Thoracic aorta (tissue), 2 donors: Measurements from ENCODE around the gene CYP4F2. TPM values are rescaled to one million over a fixed set of nuclear protein-coding genes. Genes with fewer than 3 reads are reported as not detected.

Experiments used
- ATAC-seq: fragments of 150-250 bp; one replicate; pipeline ENCODE4 v1.8.0; 2017; ENCODE audit warnings: low read depth; ENCODE audit not compliant: insufficient number of reproducible peaks, low FRiP score
- DNase-seq: peaks from one replicate; pipeline ENCODE4 v3.0.0-alpha.2; 2020; ENCODE audit warnings: low spot score
- H3K27ac ChIP-seq, 2 donors: fragments of 200-600 bp; sonication (generic); 1 replicate in 1 of 2; 2 replicates in 1 of 2; pipeline ENCODE4 v1.5.1; 2016; ENCODE audit warnings: mild to moderate bottlenecking in 2 of 2, moderate library complexity in 2 of 2
- H3K27me3 ChIP-seq: fragments of 200-600 bp; sonication (generic); replicated peaks from 2 replicates; pipeline ENCODE4 v1.6.0; 2016; ENCODE audit warnings: mild to moderate bottlenecking; ENCODE audit not compliant: insufficient read depth
- H3K36me3 ChIP-seq: fragments of 200-600 bp; sonication (generic); one replicate; pipeline ENCODE4 v1.5.1; 2016
- H3K4me1 ChIP-seq, 2 donors: fragments of 200-600 bp; sonication (generic); 1 replicate in 1 of 2; 2 replicates in 1 of 2; pipeline versions ENCODE4 v1.5.1 to v1.6.0; 2016; ENCODE audit warnings: low read depth in 2 of 2, mild to moderate bottlenecking in 1 of 2; ENCODE audit not compliant: control insufficient read depth in 1 of 2
- H3K4me3 ChIP-seq: fragments of 200-600 bp; sonication (generic); 2 replicates; pipeline ENCODE4 v1.5.1; 2016; ENCODE audit warnings: mild to moderate bottlenecking
- H3K9me3 ChIP-seq: fragments of 200-600 bp; sonication (generic); 2 replicates; pipeline ENCODE4 v1.5.1; 2016
- total RNA-seq, 2 donors: library from RNA; depleted of rRNA; stranded (reverse); fragments of >200 nt; gene quantifications; one replicate each; pipeline versions ENCODE4 v1.1.0 to v1.2.3, GENCODE V29; 2016
- TF ChIP-seq, protein P1 (sequence below): fragments of 200-600 bp; sonication (generic); IDR thresholded peaks from one replicate; pipeline ENCODE4 v1.5.1; 2019; ENCODE audit warnings: antibody characterized with exemption

Gene CYP4F2, protein sequence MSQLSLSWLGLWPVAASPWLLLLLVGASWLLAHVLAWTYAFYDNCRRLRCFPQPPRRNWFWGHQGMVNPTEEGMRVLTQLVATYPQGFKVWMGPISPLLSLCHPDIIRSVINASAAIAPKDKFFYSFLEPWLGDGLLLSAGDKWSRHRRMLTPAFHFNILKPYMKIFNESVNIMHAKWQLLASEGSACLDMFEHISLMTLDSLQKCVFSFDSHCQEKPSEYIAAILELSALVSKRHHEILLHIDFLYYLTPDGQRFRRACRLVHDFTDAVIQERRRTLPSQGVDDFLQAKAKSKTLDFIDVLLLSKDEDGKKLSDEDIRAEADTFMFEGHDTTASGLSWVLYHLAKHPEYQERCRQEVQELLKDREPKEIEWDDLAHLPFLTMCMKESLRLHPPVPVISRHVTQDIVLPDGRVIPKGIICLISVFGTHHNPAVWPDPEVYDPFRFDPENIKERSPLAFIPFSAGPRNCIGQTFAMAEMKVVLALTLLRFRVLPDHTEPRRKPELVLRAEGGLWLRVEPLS
- total RNA-seq, result not detected

DNA sequence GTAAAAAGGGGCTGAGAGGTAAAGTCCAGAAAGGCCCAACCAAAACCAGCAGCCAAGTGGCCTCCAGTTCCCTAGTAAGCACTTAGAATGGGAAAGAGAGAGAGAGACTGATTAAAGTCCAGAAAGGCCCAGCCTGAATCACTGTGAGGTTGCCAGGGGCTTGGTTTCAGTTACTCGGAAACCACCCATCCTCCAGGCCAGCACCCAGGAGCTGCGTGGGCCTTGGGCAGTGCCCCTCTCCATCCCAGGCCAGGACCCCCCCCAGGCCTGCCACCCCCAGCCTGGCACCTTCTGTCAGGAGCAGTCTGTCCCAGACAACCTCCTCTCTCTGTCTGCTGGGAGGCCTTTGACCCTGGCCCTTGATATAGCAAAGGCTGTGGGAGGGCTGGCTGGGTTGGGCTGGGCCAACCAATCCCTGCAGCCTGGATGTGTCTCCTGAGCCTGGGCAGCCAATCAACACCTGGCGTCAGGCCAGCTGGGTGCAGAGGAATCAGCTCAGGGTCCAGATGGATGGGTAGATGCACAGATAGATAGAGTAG is at the start of gene CYP4F2:
Gene CYP4F2 (minus strand): TSS at position 337 of the 539 bp plus-strand sequence. CDS start 463 bp downstream, outside the sequence.
- TF ChIP-seq, protein P1, sequence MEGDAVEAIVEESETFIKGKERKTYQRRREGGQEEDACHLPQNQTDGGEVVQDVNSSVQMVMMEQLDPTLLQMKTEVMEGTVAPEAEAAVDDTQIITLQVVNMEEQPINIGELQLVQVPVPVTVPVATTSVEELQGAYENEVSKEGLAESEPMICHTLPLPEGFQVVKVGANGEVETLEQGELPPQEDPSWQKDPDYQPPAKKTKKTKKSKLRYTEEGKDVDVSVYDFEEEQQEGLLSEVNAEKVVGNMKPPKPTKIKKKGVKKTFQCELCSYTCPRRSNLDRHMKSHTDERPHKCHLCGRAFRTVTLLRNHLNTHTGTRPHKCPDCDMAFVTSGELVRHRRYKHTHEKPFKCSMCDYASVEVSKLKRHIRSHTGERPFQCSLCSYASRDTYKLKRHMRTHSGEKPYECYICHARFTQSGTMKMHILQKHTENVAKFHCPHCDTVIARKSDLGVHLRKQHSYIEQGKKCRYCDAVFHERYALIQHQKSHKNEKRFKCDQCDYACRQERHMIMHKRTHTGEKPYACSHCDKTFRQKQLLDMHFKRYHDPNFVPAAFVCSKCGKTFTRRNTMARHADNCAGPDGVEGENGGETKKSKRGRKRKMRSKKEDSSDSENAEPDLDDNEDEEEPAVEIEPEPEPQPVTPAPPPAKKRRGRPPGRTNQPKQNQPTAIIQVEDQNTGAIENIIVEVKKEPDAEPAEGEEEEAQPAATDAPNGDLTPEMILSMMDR, result no peak
- no peak within 1 kb of the TSS for H3K27ac ChIP-seq
- H3K9me3 ChIP-seq, result no peaks in the 10 kb centered on the region
- ATAC-seq, result no peak
- DNase-seq, result no peak
- H3K36me3 ChIP-seq, result no peaks in the 10 kb centered on the region
- H3K27me3 ChIP-seq, result no peaks in the 10 kb centered on the region
- H3K4me1 ChIP-seq, result no peaks in the 10 kb centered on the region
- H3K4me3 ChIP-seq, result no peak within 1 kb of the TSS

DNA sequence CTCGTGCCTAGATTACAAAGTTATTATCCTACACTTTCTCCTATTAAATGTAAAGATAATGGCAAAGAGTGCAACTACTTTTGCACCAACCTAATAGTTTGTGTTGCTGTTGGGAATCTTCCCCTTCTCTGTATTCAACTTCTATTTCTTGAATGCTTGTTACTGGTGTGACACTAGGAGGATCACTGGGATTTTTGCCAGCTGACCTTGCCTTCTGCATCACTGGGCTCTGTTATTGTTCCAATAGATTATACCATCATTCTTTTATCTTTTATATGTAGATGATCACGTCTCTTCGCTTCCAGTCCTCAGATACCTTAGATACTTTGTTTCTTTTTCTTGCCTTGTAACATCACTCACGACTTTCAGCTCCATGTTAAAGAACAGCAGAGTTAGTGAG is 47.4 kb upstream of the CYP4F2 start:
- H3K4me1 ChIP-seq, result no peaks in the 10 kb centered on the region
- H3K27ac ChIP-seq, result no peak overlapping the region
- no peak for ATAC-seq
- no peak overlapping the region for H3K4me3 ChIP-seq
- H3K27me3 ChIP-seq, result peaks cover 6% of the 10 kb centered on the region
- H3K36me3 ChIP-seq, result no peaks in the 10 kb centered on the region
- no peak for DNase-seq
- H3K9me3 ChIP-seq, result peaks cover 15% of the 10 kb centered on the region
- TF ChIP-seq, protein P1, result no peak

DNA sequence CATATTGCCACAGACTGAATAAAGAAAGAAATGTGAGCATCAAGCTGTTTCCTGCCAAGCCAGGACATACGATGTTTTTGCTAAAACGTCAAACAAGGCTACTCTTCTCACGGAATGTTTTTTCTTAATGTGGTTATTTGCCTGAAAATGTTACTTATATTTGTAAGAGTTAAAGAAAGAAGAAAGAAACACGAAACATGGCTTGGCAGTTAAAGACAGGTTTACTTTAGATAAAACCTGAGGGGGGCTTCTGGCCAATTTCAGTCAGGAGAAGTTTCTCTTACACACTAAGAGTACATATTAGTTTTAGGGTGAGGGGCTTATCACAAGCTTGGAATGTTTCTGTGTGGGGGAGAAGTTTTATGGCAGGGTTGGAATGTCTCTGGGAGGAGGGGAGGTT is 46.5 kb upstream of the CYP4F2 start:
- Histone ChIP-seq H3K27ac (no peak overlapping the region), H3K36me3 (no peaks in the 10 kb centered on the region), H3K27me3 (peaks cover 6% of the 10 kb centered on the region), H3K4me3 (no peak overlapping the region), H3K4me1 (no peaks in the 10 kb centered on the region), H3K9me3 (peaks cover 11% of the 10 kb centered on the region)
- TF ChIP-seq, protein P1, result no peak
- DNase-seq (no peak), ATAC-seq (no peak)

DNA sequence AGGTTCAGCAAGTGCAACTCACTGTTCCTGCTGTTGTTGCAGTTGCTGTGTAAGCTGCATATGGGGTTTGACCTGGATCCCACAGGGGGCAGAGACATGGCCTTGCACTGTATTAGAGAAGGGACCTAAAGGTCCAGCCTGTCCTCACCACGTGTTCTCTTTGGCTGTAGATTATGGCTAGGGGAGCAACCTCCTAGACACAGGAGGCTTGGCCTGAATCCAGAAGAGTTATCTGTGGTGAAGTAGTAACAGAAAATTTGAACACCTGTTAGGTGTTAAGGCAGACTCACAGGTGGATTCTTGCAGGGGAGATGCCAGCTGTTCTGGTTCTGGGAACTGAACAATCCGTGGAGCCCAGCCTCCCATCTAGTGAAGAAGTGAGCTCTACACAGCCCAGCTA is 39.9 kb upstream of the CYP4F2 start:
- H3K27ac ChIP-seq, result no peak overlapping the region
- H3K4me1 ChIP-seq, result peaks cover 0 to 18% of the 10 kb centered on the region in 2 donors
- H3K27me3 ChIP-seq, result no peaks in the 10 kb centered on the region
- no peaks in the 10 kb centered on the region for H3K9me3 ChIP-seq
- H3K4me3 ChIP-seq, result no peak overlapping the region
- DNase-seq (no peak), ATAC-seq (no peak)
- no peaks in the 10 kb centered on the region for H3K36me3 ChIP-seq
- TF ChIP-seq, protein P1, result no peak

DNA sequence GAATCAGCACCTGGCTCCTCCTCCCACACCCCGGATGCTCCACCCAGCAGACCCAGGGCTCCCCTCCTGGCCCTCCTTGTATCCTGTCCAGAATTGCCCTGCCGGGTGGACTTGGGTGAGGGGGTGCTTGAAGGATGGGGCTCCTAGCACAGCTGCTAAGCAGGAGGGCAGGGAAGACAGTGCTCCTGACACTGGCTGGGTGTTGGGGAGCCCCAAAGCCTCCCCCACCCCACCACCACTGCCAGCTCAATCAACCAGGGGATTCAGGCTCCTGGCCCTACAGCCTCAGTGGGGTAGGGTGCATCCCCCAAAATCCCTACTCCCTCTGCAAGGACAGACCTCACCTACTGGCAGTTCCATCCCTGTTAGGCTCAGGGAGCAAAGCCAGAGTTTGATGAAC is 39.1 kb upstream of the CYP4F2 start:
- Histone ChIP-seq H3K4me1 (peaks cover 0 to 18% of the 10 kb centered on the region in 2 donors), H3K9me3 (no peaks in the 10 kb centered on the region), H3K4me3 (no peak overlapping the region), H3K27me3 (no peaks in the 10 kb centered on the region), H3K36me3 (no peaks in the 10 kb centered on the region), H3K27ac (no peak overlapping the region)
- ATAC-seq, result no peak
- DNase-seq, result no peak
- TF ChIP-seq, protein P1, result no peak
